A549 (cell line): Measurements from ENCODE around the gene HAS3.

Experiments
- CBX8 ChIP-seq: fragments of 200-600 bp; sonication (generic); IDR thresholded peaks from 2 replicates; pipeline ENCODE4 v1.6.1; 2016
- CTCF ChIP-seq: fragments of >200 bp; sonication (Bioruptor Twin); formaldehyde crosslinking; IDR thresholded peaks from 3 replicates; pipeline ENCODE4 v1.5.1; 2016
- EHMT2 ChIP-seq: fragments of 200-600 bp; sonication (generic); IDR thresholded peaks from 2 replicates; pipeline ENCODE4 v1.6.1; 2016; ENCODE audit warnings: antibody characterized with exemption, low read depth, mild to moderate bottlenecking, moderate library complexity
- ESRRA ChIP-seq: fragments of 150-350 bp; IDR thresholded peaks from 2 replicates; pipeline ENCODE4 v1.6.1; 2014; ENCODE audit warnings: mild to moderate bottlenecking, low read length, borderline replicate concordance
- HDAC2 ChIP-seq: fragments of 200-600 bp; sonication (generic); IDR thresholded peaks from 2 replicates; pipeline ENCODE4 v1.6.1; 2016
- MAZ ChIP-seq: fragments of 150-350 bp; IDR thresholded peaks from 2 replicates; pipeline ENCODE4 v1.6.1; 2014; ENCODE audit warnings: antibody characterized with exemption, low read depth, low read length, borderline replicate concordance
- POLR2AphosphoS2 ChIP-seq: conservative IDR thresholded peaks from 2 replicates; pipeline ENCODE4 v1.6.1; 2012; ENCODE audit warnings: low read length, improper control_type of control experiment, inconsistent platforms
- RFX5 ChIP-seq: fragments of 450-650 bp; IDR thresholded peaks from 2 replicates; pipeline ENCODE4 v1.7.1; 2014; ENCODE audit warnings: antibody characterized with exemption, mild to moderate bottlenecking, moderate library complexity

- TF ChIP-seq CBX8: no peak
- no peak for TF ChIP-seq POLR2AphosphoS2
- TF ChIP-seq ESRRA: no peak
- no peak for TF ChIP-seq RFX5
- no peak for TF ChIP-seq CTCF
- TF ChIP-seq HDAC2: no peak
- no peak for TF ChIP-seq MAZ
- no peak for TF ChIP-seq EHMT2
Observed at GRCh38 chr16:69133373-69133954, 28.0 kb downstream of the HAS3 start.
